T-helper 22 cell (primary cell): ENCODE data around the gene MPRIP.
"Not testable (repeated sequence)": the region's sequence is repeated elsewhere in the genome, so short reads cannot be mapped to it uniquely, and the experiment has no call there.

Experiments
- DNase-seq: peaks from one replicate; pipeline ENCODE4 v3.0.0-alpha.2; 2020; ENCODE audit warnings: low read depth

The MPRIP gene

DNA sequence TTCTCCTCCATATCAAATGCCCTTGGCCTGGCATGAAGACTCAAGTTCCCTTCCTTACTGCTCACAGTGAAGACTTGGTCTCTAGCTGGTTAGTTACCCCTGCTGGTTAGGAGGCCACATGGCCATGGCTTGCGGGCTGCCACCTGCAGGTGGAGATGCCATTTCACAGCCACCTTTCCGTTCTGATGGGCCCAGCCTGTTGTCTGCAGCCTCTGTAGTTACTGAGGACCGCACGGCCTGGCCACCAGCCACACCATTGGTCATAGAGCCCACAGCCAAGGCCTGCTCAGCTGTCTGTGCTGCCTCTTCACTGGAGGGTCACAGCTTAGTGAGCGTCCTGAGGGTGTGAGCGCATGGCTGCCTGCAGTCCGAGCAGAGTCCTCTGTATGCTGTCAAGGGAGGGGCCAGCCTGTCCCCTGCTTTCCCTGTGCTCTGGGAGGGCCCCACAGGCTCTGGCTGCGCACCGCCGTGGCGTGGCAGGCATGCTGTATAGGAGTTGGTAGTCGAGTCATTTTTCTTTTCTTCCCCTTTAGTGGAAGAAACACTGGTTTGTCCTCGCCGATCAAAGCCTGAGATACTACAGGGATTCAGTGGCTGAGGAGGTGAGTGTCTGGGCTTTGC, 104.6 kb downstream of the MPRIP start:
- no peak for DNase-seq

DNA sequence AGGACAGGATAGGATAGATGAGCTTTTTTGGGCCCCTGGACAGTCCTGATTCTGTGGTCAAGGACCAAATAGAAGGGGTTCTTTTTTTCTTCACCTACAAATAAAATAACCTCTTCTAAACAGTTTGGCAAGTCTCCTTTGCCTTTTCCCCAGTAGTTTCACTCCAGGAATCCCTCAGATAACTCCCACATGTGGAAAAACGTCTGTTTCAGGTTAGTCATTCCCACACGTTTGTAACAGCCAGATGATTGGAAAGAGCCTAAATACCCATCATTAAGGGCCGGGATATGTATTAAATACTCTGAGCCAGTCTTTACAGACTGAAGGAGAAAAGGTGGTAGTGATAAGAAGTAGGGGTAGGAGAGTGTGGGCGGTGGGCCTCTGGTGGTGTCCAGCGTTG, 105.6 kb downstream of the MPRIP start:
- DNase-seq: no peak

- DNase-seq: no peak
Measured at GRCh38 chr17:17149520-17150447, 107.5 kb downstream of the MPRIP start.

GRCh38 chr17:17150448-17150800, 108.2 kb downstream of the MPRIP start:
- no peak for DNase-seq

DNA sequence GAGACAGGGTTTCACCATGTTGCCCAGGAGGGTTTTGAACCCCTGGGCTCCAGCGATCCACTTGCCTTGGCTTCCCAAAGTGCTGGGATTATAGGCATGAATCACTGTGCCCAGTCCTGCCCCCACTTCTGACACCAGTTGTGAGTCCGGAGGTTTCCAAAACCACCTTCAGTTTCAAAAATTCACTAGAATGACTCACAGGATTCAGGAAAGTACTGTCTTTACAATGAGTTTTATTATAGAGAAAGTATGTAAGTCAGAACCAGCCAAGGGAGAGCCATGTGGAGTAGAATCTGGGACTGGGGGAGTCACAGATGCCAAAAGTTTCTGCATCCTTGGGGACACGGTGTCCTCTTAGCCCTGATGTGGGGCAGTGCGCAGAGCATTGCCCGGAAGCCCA, 108.8 kb downstream of the MPRIP start:
- no peak for DNase-seq

DNA sequence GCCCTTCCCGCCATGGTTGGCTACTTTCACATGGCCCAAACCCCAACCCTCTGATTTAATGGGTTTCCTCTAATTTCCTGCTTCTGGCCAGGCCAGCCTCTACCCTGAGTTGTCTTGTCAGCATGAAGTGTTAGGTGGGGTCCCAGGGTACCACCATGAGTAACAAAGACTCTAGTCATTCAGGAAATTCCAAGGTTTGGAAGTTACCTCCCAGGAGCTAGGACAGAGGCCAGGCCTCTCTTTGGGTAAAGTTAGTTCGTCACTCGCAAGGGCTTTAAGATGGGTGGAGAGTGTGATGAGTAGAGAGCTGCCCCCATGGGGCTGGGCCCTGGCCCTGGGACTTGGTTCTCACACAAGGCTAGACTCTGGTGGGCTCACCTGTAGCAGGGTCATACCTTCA, 109.3 kb downstream of the MPRIP start:
- no peak for DNase-seq

GRCh38 chr17:17151962-17152361, 109.7 kb downstream of the MPRIP start:
- no peak for DNase-seq

GRCh38 chr17:17152385-17152784, 110.1 kb downstream of the MPRIP start:
- DNase-seq: no peak

GRCh38 chr17:17153071-17153470, 110.8 kb downstream of the MPRIP start:
- no peak for DNase-seq

DNA sequence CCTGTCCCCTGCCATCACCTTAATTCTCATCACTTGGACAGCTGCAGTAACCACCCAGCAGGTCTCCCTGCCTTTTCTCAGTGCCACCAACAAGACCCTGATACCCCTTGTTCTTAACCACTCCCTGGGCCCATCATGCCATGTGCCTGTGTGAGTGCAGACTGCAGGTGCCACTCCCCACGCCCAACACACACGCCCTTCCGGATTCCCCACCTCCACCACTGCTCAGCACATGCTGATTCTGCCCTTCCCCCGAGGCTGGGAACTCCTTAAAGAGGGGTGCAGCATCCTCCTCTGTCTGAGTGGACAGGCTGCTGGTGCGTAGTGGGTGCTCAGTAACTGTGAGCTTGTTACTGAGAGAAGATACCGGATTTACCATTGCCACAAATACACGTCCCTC, 111.5 kb downstream of the MPRIP start:
- DNase-seq: no peak

GRCh38 chr17:17154556-17154955, 112.3 kb downstream of the MPRIP start:
- no peak for DNase-seq

GRCh38 chr17:17154981-17155380, 112.7 kb downstream of the MPRIP start:
- no peak for DNase-seq

DNA sequence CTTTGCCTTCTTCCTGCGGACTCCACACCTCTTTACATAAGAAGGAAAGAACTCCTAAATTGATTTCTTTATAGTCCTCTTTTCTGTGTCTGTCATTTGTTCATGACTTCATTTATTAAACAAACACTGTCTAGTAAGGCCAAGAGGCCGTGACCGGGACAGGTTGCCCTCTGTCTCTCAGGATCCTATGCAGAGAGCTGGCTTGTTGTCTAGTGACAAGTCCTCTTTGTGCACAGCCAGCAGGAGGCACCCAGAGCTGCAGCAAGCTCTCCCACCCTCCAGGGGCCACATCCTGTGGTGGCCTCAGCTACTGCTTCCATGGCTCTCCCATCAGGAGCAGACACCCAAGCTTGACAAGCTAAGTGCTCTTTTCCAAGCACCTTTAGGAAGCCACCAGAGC, 113.3 kb downstream of the MPRIP start:
- DNase-seq: no peak

GRCh38 chr17:17156107-17156506, 113.8 kb downstream of the MPRIP start:
- DNase-seq: no peak

- DNase-seq: no peak
Measured at GRCh38 chr17:17156511-17156910, 114.3 kb downstream of the MPRIP start.

DNA sequence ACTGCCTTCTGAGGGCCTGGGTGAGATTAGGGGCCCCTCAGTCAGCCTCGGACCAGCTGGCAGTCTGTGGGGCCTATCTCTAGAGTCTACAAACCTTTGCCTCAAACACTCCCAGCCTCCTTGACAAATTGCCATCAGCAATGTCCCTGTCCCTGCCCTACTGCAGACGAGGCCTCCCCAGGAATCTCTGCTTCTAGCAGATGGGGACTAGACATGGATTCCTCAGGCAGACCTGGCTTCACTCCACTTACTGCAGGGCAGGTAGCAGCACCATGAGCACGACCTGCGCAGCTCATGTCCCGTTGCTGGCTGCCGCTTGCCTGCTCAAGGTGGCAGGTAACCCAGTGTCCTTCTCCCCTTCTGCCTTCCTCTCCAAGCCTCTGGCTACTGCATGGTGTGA, 114.8 kb downstream of the MPRIP start:
- DNase-seq: no peak

GRCh38 chr17:17158506-17158905, 116.2 kb downstream of the MPRIP start:
- not testable (repeated sequence) for DNase-seq

DNA sequence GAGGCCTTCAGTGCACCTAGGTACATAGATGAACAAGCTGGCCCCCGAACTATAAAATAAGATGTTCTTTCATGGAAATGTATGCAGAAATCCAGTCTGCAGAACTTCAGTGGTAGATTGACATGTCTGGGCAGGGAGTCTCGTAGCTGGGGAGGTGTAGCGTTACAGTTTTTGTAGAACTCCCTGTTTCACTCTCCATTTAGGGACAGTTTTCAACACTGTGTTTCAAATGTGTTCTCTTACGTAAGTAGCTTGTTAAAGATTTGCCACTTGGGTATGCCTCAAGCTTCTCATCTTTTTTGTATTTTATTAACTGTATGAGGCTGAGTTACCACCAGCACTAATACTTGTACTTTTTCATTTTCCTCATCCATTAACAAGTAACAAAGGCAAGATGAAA, 117.3 kb downstream of the MPRIP start:
- DNase-seq: no peak

DNA sequence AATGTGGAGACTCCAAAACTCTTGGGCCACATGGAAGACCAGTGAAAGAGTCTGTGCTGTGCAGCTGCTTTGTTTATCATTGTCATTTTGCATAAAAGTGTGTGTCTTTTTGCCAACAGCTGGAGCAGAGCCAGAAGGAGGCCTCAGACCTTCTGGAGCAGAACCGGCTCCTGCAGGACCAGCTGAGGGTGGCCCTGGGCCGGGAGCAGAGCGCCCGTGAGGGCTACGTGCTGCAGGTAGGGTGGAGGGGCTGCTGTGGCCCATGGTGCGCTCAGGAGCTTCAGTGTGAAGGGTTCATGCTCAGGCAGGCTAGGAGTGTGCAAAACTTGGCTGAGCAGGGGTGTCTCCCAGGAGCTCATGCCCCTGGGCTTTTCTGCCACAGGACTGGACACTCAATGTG, 118.9 kb downstream of the MPRIP start:
- no peak for DNase-seq

- DNase-seq: no peak
Measured at GRCh38 chr17:17161759-17162158, 119.5 kb downstream of the MPRIP start.

- no peak for DNase-seq
Measured at GRCh38 chr17:17164156-17164555, 121.9 kb downstream of the MPRIP start.

DNA sequence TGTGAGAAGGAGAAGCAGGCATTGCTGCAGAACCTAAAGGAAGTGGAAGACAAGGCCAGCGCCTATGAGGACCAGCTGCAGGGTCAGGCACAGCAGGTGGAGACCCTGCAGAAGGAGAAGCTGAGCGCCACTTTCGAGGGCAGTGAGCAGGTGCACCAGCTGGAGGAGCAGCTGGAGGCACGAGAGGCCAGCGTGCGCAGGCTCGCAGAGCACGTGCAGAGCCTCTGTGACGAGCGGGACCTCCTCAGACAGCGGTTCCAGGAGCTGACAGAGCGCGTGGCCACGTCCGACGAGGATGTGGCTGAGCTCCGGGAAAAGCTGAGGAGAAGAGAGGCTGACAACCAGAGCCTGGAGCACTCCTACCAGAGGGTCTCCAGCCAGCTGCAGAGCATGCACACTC, 122.4 kb downstream of the MPRIP start:
- no peak for DNase-seq

DNA sequence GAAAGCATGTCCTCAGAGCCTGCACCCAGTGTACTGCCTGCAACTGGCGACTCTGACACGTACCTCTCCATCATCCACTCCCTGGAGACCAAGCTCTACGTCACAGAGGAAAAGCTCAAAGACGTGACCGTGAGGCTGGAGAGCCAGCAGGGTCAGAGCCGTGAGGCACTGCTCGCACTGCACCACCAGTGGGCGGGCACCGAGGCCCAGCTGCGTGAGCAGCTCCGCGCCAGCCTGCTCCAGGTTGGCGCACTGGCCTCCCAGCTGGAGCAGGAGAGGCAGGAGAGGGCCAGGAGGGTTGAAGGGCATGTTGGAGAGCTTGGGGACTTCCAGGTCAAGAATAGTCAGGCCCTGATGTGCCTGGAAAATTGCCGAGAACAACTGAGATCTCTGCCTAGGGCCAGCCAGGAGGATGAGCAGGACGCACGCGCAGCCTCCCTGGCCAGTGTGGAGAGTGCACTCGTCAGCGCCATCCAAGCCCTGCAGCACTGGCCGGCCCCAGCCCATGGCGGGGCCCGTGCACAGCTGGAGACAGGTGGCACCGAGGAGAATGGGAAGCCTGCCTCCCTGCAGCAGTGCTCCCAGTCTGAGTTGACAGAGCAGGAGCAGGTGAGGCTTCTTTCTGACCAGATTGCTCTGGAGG, 123.5 kb downstream of the MPRIP start:
- DNase-seq: no peak
